ENCODE data around the gene SLC17A5. TPM values are rescaled to one million over a fixed set of nuclear protein-coding genes. Genes with fewer than 3 reads are reported as not detected.

The SLC17A5 gene
- total RNA-seq, 1 donor from 2014 or later: 7.3 TPM

- intact Hi-C loops (cut with DNase I): loop anchor here (5.0 kb wide), 1 partner anchor 1540 kb away; no protein-coding TSS in a partner anchor
These were observed 18.3 kb upstream of the SLC17A5 start for GRCh38 chr6:73671911-73672685.

GRCh38 chr6:73669005-73669404, 15.2 kb upstream of the SLC17A5 start:
- intact Hi-C loops (cut with DNase I): no loop called here
- no peak for DNase-seq (ENCODE audit: low spot score)

More at GRCh38 chr6:73671911-73672685, 18.3 kb upstream of the SLC17A5 start:
- no peak for DNase-seq (ENCODE audit: low spot score)

- no peak for DNase-seq (ENCODE audit: low spot score)
- intact Hi-C loops (cut with DNase I): no loop called here
These were observed 14.0 kb upstream of the SLC17A5 start for GRCh38 chr6:73667798-73668197.

GRCh38 chr6:73666393-73666792, 12.6 kb upstream of the SLC17A5 start:
- no peak for DNase-seq (ENCODE audit: low spot score)
- intact Hi-C loops (cut with DNase I): no loop called here

GRCh38 chr6:73665686-73666319, 12.0 kb upstream of the SLC17A5 start:
- intact Hi-C loops (cut with DNase I): no loop called here
- no peak for DNase-seq (ENCODE audit: low spot score)

- no peak for DNase-seq (ENCODE audit: low spot score)
- intact Hi-C loops (cut with DNase I): no loop called here
These were observed 10.9 kb upstream of the SLC17A5 start for GRCh38 chr6:73664701-73665100.

GRCh38 chr6:73657201-73657600, 3.4 kb upstream of the SLC17A5 start:
- no peak for DNase-seq (ENCODE audit: low spot score)
- intact Hi-C loops (cut with DNase I): no loop called here

- no peak for DNase-seq (ENCODE audit: low spot score)
- intact Hi-C loops (cut with DNase I): no loop called here
These were observed 2.8 kb upstream of the SLC17A5 start for GRCh38 chr6:73656531-73657145.

GRCh38 chr6:73655341-73655917, 1.6 kb upstream of the SLC17A5 start:
- intact Hi-C loops (cut with DNase I): no loop called here
- DNase-seq (ENCODE audit: low spot score): no peak

- intact Hi-C loops (cut with DNase I): loop anchor here (2.0 kb wide), 1 partner anchor 132 kb away; the partner anchor contains the start of gene EEF1A1
These were observed 888 bp downstream of the SLC17A5 start for GRCh38 chr6:73652637-73653570.

GRCh38 chr6:73649783-73650182, 4.0 kb downstream of the SLC17A5 start:
- intact Hi-C loops (cut with DNase I): no loop called here
- DNase-seq (ENCODE audit: low spot score): no peak

More at GRCh38 chr6:73652637-73653570, 888 bp downstream of the SLC17A5 start:
- peak; percentile 84 for DNase-seq (ENCODE audit: low spot score)

- intact Hi-C loops (cut with DNase I): no loop called here
- DNase-seq (ENCODE audit: low spot score): no peak
These were observed 5.6 kb downstream of the SLC17A5 start for GRCh38 chr6:73648166-73648565.

- DNase-seq (ENCODE audit: low spot score): no peak
- intact Hi-C loops (cut with DNase I): no loop called here
These were observed 8.7 kb downstream of the SLC17A5 start for GRCh38 chr6:73644941-73645591.

- DNase-seq (ENCODE audit: low spot score): no peak
- intact Hi-C loops (cut with DNase I): no loop called here
These were observed 9.8 kb downstream of the SLC17A5 start for GRCh38 chr6:73644030-73644429.

GRCh38 chr6:73642530-73642929, 11.3 kb downstream of the SLC17A5 start:
- intact Hi-C loops (cut with DNase I): no loop called here
- no peak for DNase-seq (ENCODE audit: low spot score)

GRCh38 chr6:73640179-73640750, 13.5 kb downstream of the SLC17A5 start:
- DNase-seq (ENCODE audit: low spot score): no peak
- intact Hi-C loops (cut with DNase I): no loop called here

GRCh38 chr6:73639040-73639439, 14.8 kb downstream of the SLC17A5 start:
- intact Hi-C loops (cut with DNase I): no loop called here
- no peak for DNase-seq (ENCODE audit: low spot score)

GRCh38 chr6:73637404-73637803, 16.4 kb downstream of the SLC17A5 start:
- intact Hi-C loops (cut with DNase I): no loop called here
- DNase-seq (ENCODE audit: low spot score): no peak

All from cardiac septum (tissue), 1 donor.